Measurements from ENCODE around the gene GLE1.

DNA sequence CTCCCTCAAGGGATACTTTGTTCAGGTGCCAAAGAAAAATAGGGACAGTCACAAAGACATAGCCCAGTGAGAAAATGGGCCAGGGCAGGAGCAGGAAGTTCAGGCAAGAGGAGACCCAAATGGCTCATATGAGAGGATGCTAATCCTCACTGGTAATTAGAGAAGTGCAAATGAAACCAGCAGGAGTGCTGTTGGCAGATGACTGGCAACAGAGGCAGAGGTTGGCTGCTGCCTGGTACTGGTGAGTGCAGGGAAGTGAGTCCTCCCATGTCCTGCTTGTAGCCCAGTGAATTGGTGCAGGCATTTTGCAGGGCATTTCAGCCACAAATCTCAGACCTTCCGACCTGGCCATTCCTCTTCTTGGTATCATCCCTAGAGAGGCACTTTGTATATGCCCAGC lies 25.3 kb upstream of the GLE1 start:
- TF ChIP-seq EZH2 (IDR thresholded peaks at IDR 0.05; ENCODE audit: insufficient read depth, low read length), result no peak
- TF ChIP-seq, protein P1, sequence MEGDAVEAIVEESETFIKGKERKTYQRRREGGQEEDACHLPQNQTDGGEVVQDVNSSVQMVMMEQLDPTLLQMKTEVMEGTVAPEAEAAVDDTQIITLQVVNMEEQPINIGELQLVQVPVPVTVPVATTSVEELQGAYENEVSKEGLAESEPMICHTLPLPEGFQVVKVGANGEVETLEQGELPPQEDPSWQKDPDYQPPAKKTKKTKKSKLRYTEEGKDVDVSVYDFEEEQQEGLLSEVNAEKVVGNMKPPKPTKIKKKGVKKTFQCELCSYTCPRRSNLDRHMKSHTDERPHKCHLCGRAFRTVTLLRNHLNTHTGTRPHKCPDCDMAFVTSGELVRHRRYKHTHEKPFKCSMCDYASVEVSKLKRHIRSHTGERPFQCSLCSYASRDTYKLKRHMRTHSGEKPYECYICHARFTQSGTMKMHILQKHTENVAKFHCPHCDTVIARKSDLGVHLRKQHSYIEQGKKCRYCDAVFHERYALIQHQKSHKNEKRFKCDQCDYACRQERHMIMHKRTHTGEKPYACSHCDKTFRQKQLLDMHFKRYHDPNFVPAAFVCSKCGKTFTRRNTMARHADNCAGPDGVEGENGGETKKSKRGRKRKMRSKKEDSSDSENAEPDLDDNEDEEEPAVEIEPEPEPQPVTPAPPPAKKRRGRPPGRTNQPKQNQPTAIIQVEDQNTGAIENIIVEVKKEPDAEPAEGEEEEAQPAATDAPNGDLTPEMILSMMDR (IDR thresholded peaks at IDR 0.05; ENCODE audit: insufficient read depth, low read depth, low read length), result no peak

All from astrocyte (in vitro differentiated cells and primary cell).